SW 1271 (cell line): ENCODE data around the gene CHRNB1.
"Not testable (repeated sequence)": the region's sequence is repeated elsewhere in the genome, so short reads cannot be mapped to it uniquely, and the experiment has no call there.

Source experiments
- DNase-seq, 2 experiments: peaks; one replicate each; lab custom pipeline; 2025; lab: John Stamatoyannopoulos, UW

The CHRNB1 gene

GRCh38 chr17:7467498-7467897 is 22.6 kb downstream of the CHRNB1 start:
- no peak for DNase-seq

- no peak for DNase-seq
Observed at GRCh38 chr17:7468290-7468689, 23.4 kb downstream of the CHRNB1 start.

DNA sequence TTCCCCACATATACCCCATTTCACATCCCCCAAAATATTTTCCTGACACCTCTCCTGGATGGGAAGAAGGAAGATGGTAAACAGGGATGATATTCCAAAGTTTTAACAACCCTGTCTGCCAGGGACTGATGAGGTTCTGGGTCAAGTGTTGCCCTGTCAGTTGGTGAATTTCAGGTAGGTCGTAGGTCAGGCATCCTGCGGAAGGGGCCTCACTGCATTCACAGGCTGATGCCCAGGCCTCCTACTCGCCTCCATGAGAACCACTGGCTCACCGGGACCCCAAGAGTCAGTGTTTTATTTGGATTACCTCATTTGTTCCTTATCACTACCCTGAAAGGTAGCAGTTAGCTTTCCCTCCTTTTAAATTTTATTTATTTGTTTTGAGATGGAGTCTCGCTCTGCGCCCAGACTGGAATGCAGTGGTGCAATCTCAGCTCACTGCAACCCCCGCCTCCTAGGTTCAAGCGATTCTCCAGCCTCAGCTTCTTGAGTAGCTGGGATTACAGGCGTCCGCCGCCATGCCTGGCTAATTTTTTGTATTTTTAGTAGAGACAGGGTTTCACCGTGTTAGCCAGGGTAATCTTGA is 24.0 kb downstream of the CHRNB1 start:
- no peak for DNase-seq

- DNase-seq, result not testable (repeated sequence)
Observed at GRCh38 chr17:7469843-7470242, 25.0 kb downstream of the CHRNB1 start.

DNA sequence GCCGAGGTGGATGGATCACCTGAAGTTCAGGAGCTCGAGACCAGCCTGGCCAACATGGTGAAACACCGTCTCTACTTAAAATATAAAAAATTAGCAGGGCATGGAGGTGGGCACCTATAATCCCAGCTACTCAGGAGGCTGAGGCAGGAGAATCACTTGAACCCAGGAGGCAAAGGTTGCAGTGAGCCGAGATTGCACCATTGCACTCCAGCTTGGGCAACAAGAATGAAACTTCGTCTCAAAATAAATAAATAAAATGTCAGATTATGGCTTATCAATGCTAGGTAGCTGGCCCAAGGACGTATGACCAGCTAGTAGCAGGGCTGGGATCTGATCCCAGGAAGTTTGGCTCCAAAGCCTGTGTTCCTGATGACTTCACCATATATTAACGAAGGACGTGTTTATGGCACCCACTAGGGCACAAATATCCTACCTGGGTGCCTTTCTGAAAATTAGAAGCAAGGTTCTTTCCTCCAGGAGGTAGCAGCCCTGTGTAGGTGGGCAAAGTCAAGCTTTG is 25.7 kb downstream of the CHRNB1 start:
- not testable (repeated sequence) for DNase-seq

DNA sequence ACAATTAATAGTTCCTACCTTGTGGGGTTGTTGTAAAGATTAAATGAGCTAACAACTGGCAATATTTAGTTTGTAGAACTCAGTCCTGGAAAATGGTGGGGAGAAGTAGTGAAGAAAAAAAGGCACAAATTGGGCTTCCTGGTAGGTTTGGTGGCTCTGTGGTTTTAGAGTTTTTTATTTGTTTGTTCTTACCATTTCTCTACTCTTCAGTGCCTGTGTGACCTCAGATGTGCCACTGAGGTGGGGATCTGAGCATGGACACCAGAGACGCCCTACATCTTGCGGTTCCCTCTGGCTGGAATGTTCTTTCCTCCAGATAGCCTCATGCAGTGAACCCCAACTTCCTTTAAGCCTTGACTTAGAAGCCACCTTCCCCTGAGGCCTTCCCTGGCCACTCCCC is 26.9 kb downstream of the CHRNB1 start:
- no peak for DNase-seq

DNA sequence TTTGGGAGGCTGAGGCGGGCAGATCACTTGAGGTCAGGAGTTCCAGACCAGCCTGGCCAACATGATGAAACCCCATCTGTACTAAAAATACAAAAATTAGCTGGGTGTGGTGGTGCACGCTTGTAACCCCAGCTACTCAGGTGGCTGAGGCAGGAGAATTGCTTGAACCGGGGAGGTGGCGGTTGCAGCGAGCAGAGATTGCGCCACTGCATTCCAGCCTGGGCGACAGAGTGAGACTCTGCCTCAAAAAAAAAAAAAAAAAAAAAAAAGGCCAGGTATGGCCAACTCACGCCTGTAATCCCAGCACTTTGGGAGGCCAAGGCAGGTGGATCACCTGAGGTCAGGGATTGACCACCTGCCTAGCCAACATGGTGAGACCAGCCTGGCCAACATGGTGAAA is 29.9 kb downstream of the CHRNB1 start:
- DNase-seq, result not testable (repeated sequence)

DNA sequence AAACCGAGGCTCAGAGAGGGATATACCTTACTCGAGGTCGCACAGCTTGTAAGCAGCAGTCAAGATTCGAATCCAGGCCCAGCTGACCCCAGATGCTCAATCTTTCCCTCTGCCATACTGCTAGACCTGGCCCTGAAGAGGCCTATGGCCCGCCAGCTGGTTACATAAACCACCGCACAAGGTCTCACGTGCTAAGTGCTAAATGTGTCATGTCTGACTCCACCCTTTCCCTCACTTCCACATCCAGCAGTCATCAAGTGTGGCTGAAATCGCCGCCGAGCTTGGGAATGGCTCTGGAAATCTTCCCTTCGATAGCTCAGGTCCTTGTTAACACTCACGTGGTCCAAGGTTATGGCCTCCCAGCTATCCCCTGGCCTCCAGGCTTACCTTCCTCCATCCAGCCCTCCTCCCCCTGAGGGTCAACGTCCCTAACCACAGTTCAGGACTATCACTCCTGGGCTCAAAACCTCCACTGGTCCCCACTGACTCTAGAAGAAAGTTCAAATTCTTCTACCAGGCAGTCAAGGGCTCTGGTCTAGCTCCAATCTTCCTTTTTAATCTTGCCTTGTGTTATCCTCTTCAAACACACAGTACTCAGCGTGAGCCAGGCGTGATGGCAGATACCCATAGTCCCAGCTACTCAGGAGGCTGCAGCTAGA is 31.0 kb downstream of the CHRNB1 start:
- DNase-seq, result no peak

- peak; percentile 25 to 60 for DNase-seq
Observed at GRCh38 chr17:7476494-7476893, 31.6 kb downstream of the CHRNB1 start.

DNA sequence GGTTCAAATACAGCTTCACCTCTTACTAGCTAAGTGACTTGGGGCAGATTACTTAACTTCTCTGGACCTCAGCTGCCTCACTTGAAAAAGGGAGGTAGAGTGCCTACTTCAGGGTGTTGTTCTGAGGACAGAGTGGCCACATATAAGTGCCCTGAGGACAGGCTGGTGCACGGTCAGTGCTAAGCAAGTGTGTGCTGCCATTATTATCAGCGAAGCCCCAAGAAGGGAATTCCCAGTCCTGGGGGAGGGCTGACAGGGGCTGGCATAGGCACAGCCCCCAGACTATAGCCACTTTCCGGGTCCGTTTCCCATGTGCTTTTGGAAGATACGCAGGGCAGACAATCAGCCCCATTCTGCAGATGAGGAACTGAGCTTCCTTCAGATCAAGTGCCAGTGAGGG is 32.1 kb downstream of the CHRNB1 start:
- no peak for DNase-seq

GRCh38 chr17:7477392-7478275 is 32.8 kb downstream of the CHRNB1 start:
- DNase-seq, result no peak

GRCh38 chr17:7478276-7479212 is 33.7 kb downstream of the CHRNB1 start:
- no peak for DNase-seq

GRCh38 chr17:7479213-7480088 is 34.6 kb downstream of the CHRNB1 start, which contains the start of gene ZBTB4:
Gene ZBTB4, minus strand, starts transcription at chr17:7479631. Its CDS starts 12,830 bp downstream, at chr17:7466801.
- peak in 1 of 2 experiments; percentile 15 for DNase-seq

GRCh38 chr17:7480089-7480384 is 35.2 kb downstream of the CHRNB1 start:
- DNase-seq, result no peak

DNA sequence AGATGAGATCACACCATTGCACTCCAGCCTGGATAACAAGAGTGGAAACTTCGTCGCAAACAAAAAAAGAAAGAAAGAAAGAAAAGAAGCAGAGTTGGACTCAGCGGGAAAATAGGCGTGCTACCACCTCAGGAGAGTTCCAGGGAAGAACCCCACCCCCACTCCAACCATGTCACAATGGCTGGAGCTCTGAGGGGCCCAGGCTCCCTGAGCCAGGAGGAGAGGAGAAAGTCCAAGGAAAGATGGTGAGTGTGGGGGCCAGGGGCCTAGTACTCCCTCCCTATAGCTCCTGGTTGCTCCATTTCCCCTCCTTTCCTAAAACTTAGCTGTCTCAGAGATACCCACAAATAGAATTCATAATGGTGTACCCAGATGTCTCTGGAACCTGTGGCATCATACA is 36.4 kb downstream of the CHRNB1 start, which contains the start of gene SLC35G6:
TSS of gene SLC35G6 (plus strand) at position 172 of the 400 bp plus-strand sequence. CDS start at position 243, 71 bp downstream.
- DNase-seq, result not testable (repeated sequence)

- DNase-seq, result not testable (repeated sequence)
Observed at GRCh38 chr17:7481842-7482741, 37.2 kb downstream of the CHRNB1 start.

- not testable (repeated sequence) for DNase-seq
Observed at GRCh38 chr17:7482742-7483088, 37.9 kb downstream of the CHRNB1 start.

- DNase-seq, result peak; percentile 78 to 93
Observed at GRCh38 chr17:7483255-7484066, 38.6 kb downstream of the CHRNB1 start.
